NCI-H2227 (cell line): Measurements from ENCODE around the gene ITPKB.
"Not testable (repeated sequence)": the region's sequence is repeated elsewhere in the genome, so short reads cannot be mapped to it uniquely, and the experiment has no call there.

Source experiments
- DNase-seq: peaks from one replicate; lab custom pipeline; 2025; ENCODE audit not compliant: unreplicated experiment; lab: John Stamatoyannopoulos, UW

Gene ITPKB

DNA sequence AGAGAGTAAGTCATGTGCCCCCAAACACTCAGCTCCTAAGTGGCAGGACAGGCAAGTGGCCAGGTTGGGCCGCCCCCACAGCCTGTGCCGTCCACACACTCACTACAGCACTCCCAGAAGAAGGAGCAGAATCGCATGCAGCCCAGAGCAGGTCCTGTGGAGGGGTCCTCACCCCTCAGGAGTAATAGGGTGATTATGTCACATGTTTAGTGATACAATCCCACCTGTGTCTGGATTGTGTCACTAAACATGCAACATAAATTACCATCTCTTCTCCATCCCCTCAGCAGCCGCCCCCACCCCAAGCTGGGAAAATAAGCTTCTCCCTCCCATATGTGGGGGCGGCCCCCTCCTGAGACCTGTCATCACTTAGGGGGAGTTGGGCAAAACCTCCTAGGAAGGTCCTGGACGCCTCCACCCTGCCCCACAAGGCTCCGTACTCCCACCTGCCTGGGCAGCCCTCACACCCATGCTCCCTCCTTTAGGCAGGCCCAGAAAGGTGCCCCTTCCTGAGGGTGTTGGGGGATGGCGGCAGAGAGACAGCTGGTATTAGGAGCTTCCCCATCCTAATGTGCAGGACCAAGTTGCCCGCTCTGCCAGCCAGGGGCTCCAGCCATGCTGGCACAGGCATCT is 133.6 kb downstream of the ITPKB start:
- DNase-seq: no peak

GRCh38 chr1:226604560-226605317 is 134.3 kb downstream of the ITPKB start:
- no peak for DNase-seq

GRCh38 chr1:226603858-226604559 is 135.1 kb downstream of the ITPKB start:
- peak; percentile 5 for DNase-seq

- DNase-seq: no peak
Measured at GRCh38 chr1:226603022-226603857, 135.8 kb downstream of the ITPKB start.

DNA sequence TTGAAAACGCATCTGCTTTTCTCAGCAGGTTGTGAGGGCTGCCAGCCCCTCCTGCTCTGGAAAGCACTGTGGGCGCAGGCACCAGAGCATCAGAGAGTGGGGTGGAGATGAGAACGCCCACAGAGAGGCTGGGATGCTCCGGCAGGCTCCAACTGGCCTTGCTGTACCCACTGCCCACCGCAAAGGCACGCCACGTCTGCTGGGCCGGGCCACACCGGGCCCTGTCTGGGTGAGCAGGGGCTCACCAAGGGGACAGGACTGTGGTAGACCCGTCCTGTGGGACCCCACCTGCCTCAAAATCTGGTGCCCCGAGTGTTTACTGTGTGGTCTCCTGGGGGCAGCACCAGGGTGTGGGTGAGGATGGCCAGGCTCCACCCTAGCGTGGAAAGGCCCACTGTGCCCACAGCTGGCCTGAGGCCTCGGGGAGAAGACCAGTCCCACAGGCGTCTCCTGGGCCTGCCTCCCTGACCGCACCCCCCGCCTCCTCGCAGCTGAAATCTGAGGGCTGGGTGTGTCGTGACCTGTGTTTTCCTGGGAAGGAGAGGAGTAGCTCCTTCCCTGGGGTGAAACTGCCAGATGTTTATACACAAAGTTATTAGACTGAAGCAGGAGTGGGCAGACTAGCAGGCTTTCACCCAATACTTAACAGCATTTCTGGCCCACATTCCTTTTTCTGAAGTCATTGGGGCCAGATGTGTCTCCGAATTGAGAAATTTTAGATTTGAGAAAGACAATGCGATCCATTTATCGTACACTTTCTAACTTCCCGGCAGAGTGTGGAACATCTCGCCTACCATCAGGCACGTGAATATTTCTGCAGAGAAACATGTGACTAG is 136.7 kb downstream of the ITPKB start:
- DNase-seq: no peak

DNA sequence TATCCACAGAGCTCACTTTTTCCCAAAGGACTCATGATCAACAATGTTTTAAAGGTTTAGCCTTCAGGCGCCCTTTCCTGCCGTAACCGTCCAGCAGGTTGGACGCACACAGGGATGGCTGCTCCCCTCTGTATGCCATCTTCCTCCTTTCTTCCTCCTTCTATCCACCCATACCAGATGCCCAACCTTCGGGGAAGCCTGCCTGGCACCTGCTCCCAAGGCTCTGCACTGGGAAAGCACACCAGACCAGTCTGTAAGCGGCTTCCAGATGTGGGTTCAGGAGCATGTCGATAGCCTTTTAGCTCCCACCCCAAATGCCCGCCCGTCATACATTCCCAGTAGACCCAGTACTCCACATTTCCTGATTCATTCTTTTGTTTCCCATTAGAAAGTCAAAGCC is 137.6 kb downstream of the ITPKB start:
- no peak for DNase-seq

DNA sequence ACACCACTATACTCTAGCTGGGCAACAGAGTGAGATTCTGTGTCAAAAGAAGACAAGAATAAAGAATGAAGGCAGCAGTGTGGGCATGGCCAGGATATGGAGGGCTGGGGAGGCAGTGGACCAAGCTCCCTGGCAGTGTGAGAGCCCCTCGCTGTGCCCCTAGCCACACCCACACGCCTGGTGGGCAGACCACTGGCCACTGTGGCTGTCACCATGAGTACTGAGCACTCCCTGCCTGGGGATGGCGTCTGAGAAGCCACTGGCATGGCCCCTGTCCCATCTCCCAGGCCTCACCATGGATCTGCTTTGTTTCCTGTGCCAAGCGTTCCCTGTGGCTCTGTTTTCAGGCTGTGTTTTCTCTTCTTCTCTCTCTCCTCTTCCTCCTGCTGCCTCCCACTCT is 138.8 kb downstream of the ITPKB start:
- DNase-seq: no peak

DNA sequence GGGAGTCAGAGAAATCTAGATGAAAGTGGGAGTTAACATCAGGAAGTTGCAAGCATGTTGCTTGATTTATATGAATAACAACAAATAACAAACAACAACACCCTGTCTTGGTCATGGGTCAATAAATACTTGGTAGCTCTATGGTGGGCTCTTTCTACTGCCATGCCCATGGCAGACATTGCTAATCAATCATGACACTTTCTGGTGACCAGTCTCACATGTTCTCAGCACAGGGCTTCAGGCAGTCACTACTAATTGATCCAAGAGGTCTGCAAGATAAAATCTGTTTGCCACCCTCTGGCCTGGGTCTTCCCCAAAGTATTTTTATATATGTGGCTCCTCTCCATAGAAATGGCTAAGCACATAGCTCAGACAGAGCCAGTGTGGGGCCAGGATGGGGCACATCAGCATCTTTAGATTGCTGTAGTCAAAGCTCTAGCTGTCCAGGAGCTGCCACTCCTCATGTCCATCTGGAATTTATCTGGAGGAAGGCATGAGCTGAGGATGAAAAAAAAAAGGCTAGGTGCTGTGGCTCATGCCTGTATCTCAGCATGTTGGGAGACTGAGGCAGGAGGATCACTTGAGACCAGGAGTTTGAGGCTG is 139.3 kb downstream of the ITPKB start:
- no peak for DNase-seq

DNA sequence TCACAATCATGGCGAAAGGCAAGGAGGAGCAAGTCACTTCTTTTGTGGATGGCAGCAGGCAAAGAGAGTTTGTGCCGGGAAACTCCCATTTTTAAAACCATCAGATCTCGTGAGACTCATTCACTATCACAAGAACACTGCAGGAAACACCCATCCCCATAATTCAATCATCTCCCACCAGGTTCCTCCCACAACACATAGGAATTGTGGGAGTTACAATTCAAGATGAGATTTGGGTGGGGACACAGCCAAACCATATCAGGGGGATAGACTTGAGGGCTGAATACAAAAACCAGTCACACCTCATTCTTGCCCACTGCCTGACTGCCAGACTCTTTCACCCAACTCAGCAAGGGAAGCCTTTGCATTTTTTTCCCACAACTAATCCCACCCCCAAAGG is 140.1 kb downstream of the ITPKB start:
- DNase-seq: not testable (repeated sequence)

GRCh38 chr1:226598455-226598849 is 140.6 kb downstream of the ITPKB start:
- DNase-seq: no peak

GRCh38 chr1:226597616-226598454 is 141.2 kb downstream of the ITPKB start:
- no peak for DNase-seq

- no peak for DNase-seq
Measured at GRCh38 chr1:226596531-226597165, 142.4 kb downstream of the ITPKB start.

GRCh38 chr1:226593541-226593940 is 145.5 kb downstream of the ITPKB start:
- DNase-seq: no peak

DNA sequence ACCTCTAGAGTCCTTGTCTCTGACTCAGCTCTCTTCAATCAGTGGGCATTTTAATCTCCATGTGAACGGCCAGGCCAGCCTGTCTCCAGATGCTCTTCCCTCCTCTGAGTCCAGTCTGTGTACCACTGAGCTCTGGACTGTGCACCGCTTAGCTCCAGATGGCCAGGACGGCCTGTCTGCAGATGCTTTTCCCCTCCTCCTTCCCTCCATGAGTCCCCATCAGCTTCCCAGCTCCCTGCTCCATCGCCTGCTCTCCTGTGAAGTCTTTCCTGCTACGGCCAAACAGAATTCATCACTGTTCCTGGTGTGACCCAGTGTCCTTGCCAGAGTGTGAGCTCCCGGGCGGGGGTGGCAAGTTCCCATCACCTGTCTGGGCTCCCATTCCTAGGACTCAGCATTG is 148.5 kb downstream of the ITPKB start:
- no peak for DNase-seq

DNA sequence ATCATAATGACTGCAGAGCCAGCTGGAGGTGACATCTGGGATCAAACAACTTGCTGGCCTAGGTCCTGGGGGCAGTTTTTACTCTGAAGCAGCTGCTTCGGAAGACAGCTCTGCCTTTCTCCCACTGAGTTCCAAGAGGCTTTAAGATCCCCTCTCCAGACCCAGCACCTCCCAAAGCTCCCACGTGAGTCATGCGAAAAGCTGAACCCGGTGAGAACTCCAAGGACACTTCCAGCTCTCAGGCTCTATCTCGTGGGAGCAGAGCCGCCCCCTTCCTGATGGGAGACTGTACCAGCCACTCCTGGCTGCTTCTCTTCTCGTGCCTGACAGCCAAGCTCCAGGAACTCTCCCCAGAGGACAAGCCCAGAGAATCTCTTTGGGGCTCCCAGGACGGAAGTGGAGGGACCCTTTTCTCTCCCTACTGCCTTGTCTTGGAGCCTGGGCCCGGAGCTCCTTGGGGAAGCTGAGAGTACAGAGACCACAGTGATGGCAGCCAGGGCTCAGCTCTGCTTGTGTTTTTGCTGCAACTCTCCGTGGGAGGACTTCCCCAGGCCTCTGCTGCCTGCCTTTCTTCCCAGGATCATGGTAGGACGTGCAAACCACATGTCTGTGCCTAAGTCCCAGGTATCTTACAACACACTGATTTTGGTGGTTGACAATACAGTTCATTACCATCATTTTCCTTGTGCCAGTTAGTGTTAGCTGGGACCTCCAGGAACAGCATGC is 149.9 kb downstream of the ITPKB start:
- DNase-seq: no peak

GRCh38 chr1:226588484-226588883 is 150.6 kb downstream of the ITPKB start:
- no peak for DNase-seq

DNA sequence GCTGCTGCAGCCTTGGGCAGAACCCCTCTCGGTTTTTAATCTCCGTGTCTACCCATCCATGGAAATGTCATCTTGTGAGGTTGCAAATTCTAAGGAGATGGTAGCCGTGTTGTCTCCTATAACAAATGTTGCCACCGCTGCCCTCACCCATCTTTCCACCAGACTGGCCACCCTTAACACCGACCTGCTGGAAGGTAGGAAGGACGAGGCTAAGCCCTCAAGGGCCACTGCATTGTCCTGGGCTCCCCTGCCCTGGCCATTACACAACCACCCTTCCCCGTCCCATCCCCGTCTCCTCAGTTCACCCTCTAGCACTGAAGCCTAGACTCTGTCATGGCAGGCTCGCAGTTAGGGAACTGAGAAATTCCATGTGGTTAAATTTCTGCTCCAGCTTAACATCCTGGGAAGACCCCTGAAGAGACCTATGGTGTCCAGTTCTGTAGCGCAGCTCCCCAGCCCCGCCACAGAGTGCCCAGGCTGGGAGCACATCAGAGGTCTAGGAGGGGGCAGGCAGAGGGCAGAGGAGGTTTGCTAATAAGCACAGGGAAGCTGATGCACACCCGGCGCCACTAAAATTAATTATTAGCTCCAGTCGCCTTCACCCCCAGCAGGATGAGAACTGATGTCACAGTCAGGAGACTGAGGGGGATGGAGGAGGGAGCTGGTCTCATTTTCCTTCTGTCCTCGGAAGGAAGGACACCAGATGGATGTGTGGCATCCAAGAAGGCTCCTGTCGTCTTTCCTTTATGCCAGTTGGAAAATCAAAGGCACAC is 152.2 kb downstream of the ITPKB start:
- DNase-seq: no peak
